GM12864 (cell line): ENCODE measurements around the gene LAIR1.

ENCODE experiments used
- DNase-seq: peaks from one replicate; pipeline ENCODE4 v3.0.0-alpha.2; 2011; ENCODE audit warnings: low read depth
- H3K4me3 ChIP-seq: 2 replicates; pipeline ENCODE4 v1.5.1; 2011; ENCODE audit warnings: mild to moderate bottlenecking, low read depth, low read length, control low read depth
- TF ChIP-seq, protein P1 (sequence below): IDR thresholded peaks from 2 replicates; pipeline ENCODE4 v1.5.1; 2011; ENCODE audit warnings: low read depth, mild to moderate bottlenecking, moderate library complexity, low read length, control low read depth, inconsistent platforms; ENCODE audit errors: missing control alignments

The LAIR1 gene

DNA sequence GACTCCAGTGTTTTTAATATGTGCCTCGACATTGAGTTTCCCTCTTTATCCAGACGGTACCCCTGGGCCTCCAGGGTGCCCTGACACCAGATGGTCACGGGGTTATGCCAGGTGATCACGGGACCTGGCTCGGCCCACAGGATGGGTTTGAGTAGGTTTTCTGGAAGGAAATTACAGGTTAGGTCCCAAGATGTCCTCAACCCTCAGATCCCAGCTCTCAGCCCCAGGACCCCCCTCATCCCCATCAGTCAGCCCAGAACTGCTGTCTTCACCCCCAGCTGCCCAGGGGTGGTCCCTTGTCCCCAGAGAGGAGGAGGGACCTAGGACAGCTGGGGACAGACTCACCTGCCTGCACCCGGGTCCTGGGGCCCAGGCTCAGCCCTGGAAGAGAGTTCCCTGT lies 26.2 kb downstream of the LAIR1 start:
- TF ChIP-seq, protein P1, sequence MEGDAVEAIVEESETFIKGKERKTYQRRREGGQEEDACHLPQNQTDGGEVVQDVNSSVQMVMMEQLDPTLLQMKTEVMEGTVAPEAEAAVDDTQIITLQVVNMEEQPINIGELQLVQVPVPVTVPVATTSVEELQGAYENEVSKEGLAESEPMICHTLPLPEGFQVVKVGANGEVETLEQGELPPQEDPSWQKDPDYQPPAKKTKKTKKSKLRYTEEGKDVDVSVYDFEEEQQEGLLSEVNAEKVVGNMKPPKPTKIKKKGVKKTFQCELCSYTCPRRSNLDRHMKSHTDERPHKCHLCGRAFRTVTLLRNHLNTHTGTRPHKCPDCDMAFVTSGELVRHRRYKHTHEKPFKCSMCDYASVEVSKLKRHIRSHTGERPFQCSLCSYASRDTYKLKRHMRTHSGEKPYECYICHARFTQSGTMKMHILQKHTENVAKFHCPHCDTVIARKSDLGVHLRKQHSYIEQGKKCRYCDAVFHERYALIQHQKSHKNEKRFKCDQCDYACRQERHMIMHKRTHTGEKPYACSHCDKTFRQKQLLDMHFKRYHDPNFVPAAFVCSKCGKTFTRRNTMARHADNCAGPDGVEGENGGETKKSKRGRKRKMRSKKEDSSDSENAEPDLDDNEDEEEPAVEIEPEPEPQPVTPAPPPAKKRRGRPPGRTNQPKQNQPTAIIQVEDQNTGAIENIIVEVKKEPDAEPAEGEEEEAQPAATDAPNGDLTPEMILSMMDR, result no peak
- DNase-seq, result no peak

DNA sequence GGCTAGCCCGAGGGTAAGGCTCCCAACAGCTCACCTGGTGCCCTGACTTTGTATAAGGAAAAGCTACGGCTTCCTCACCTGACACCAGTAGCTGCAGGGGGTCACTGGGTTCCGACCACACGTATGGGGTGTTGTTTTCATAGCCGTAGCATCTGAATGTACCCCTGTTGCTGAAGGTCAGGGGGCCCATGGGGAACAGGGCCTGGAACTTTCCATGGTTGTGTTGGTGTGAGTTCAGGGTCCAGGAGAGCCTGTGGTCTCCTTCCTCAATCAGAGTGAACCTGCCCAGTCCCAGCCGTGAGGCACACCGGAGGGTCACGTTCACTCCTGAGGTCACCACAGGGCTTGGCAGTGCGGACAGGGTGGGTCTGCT lies 26.9 kb downstream of the LAIR1 start:
- H3K4me3 ChIP-seq, result no peak overlapping the region
- TF ChIP-seq, protein P1, result no peak
- no peak for DNase-seq

More for the DNA sequence above, 26.2 kb downstream of the LAIR1 start:
- H3K4me3 ChIP-seq, result no peak overlapping the region

DNA sequence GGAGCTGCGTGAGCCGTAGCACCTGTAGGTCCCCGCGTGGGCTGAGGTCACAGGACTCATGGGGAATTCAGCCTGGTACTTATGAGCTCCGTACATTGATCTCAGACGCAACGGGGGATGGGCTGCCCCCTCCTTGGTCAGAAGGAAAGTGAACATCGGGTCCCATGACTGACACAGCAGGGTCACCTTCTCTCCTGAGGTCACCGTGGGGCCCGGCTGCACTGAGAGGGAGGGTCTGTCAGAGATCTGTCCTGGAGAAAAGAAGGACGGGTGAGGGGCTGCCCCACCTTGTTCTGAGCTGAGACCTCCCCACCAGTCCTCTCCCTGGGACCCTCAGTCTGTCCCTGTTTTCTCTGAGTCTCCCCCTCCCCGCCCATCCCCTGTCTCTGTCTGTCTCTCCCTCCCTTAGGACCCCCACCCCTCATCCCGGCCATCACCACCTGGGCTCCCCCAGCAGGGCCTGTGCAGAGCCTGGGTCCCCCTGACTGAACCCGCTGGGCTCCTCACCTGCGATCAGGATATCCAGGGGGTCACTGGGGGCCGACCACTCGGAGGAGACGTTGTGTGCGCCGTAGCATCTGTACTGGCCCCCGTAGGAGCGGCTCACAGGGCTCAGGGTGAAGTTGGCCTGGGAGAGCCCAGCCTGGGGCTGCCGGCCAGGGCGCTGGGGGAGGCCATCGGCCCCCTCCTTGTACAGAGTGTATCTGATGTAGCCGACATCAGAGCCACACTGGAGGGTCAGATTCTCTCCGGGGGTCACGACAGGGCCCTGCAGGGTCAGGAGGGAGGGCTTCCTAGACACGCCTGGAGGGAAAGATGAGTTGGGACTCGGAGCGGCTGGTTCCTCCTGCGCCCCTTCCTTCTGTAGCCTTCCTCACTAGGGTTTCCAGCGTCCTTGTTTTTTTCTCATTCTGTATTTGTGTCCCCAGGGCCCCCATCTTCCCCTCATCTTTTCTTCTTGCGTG lies 27.6 kb downstream of the LAIR1 start:
- TF ChIP-seq, protein P1, result no peak
- H3K4me3 ChIP-seq, result no peak overlapping the region
- no peak for DNase-seq

DNA sequence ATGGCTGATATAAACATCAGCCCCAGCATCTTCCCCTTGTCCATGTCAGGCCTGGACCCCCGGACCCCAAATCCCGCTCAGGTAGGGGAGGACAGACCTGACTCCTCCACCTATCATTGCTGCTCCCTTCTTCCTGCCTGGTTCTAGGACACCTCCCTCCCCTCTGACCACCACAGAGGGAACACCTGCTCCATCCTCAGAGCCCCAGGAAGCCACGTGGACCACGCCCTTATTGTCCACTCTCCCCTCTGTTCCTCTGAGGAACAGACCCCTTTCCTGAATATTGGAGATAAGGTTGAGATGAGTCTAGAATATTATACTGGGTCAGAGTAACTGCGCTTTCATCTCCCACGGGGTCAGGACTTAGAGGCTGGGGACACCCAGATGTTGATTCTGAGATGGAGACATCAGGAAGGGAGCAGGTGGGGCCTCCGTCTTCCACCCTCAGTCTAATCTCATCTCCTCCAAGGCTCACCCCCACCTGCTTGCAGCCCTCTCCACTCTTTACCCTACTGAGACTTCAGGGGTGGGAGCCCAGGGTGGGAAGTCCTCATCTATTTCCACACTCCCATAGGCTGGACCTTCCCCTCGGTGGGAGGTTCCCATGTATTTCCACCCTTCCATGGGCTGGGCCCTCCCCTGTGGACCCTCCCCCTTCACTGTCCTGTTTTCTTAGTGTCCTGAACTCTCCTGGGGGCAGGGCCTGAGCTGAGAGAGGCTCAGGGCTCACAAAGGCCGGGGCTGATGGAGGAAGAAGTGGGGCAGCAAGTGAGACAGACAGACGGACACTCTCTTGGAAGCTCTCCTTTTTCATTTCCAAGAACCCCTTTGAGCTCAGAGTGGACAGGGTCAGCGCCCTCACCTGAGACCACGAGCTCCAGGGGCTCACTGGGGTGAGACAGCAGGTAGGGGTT lies 28.5 kb downstream of the LAIR1 start:
- H3K4me3 ChIP-seq, result no peak overlapping the region
- TF ChIP-seq, protein P1, result no peak
- DNase-seq, result no peak

DNA sequence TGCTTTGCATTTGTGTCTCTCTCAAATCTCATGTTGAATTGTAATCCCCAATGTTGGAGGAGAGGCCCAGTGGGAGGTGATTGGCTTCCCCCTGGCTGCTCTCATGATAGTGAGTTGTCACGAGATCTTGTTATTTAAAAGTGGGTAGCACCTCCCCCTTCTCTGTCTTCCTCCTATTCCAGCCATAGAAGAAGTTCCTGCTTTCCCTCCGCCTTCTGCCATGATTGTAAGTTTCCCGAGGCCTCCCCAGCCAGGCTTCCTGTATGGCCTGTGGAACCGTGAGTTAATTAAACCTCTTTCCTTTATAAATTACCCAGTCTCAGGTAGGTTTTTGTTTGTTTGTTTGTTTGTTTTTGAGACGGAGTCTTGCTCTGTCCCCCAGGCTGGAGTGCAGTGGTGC lies 29.6 kb downstream of the LAIR1 start:
- TF ChIP-seq, protein P1, result no peak

DNA sequence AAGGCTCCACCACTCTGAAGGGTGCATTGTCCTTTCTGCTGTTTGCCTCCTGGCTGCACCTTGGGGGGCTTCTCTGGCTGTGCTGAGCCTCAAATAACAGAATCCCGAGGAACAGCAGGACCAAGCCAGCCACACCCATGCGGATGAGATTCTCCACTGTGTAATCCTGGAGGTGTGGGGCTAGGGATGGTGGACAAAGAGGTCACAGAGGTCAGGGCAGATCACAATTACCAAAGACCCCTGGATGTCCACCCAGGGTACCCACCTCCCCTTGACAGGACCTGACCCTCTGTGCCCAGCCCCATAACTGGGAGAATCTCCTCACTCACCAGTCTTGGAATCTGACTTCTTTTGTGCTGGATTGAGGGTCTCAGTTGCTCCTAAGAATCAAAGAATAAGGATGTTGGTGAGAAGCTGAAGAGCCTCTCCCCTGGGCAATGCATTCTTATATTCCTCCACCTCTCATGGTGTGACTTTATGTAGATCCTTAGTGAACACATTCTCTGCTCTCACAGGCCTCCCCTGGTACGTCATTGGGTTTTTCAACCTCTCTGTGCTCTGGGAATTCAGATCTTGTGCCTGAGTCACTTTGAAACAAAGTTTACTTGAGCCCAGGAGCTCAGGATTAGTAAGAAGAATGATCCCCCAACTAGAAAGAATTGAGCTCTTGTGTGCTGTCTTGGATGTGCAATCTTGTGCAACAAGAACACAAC lies 31.0 kb downstream of the LAIR1 start:
- DNase-seq, result no peak
- no peak overlapping the region for H3K4me3 ChIP-seq
- TF ChIP-seq, protein P1, result no peak

More for the DNA sequence above, 29.6 kb downstream of the LAIR1 start:
- DNase-seq, result no peak
- no peak overlapping the region for H3K4me3 ChIP-seq
